HG03108 (cell line): Measurements from ENCODE around the gene ADM2.

Experiments used
- ATAC-seq: cut with Tn5 transposase; IDR thresholded peaks from one replicate; pipeline ENCODE4 v1.9.1; 2021; ENCODE audit warnings: moderate library complexity; ENCODE audit not compliant: unreplicated experiment

Gene ADM2

GRCh38 chr22:50483977-50484853 lies 2.9 kb downstream of the ADM2 start:
- no peak for ATAC-seq

DNA sequence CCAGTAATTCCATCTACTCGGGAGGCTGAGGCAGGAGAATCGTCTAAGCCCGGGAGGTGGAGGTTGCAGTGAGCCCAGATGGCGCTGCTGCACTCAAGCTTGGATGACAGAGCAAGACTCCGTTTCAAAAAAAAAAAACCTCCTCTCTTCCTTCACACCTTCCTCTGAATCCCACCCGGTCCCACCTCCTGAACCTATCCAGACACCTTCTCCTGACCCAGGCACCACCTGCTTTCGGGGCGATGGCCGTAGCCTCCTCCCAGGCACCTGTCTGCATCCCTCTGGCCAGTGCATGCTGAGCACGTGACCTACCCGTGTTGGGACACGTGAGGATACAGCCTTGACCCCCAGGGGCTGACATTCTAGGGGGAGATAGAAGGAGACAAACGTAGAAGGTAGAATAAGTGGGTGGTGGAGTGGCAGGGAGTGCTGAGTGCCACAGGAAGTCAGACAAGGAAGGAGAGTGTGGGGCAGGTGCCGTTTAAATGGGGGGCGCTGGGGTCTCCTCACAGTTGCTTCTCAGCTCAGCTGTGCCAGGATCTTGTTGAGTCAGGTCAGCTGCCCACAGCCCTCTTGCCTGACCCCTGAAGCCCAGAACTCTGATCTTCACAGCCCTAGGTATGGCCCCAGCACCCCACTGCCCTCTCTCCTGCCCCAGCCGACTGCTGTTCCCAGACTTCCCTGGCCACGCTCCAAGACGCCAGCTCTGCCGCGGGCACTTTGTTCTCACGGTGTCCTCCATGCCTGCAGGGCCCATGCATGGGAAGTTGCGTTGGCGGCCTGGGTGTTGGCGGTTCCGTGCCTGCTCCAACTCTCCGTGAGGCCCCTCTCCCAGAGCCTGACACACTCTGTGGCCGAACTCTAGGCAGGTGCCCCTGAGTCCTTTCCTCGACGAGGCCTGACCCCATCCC lies 4.1 kb downstream of the ADM2 start:
- no peak for ATAC-seq

GRCh38 chr22:50486561-50487289 lies 5.4 kb downstream of the ADM2 start, which contains the start of gene MIOX:
MIOX (plus strand) TSS chr22:50486859; CDS start chr22:50486898, 39 bp downstream.
- no peak for ATAC-seq

DNA sequence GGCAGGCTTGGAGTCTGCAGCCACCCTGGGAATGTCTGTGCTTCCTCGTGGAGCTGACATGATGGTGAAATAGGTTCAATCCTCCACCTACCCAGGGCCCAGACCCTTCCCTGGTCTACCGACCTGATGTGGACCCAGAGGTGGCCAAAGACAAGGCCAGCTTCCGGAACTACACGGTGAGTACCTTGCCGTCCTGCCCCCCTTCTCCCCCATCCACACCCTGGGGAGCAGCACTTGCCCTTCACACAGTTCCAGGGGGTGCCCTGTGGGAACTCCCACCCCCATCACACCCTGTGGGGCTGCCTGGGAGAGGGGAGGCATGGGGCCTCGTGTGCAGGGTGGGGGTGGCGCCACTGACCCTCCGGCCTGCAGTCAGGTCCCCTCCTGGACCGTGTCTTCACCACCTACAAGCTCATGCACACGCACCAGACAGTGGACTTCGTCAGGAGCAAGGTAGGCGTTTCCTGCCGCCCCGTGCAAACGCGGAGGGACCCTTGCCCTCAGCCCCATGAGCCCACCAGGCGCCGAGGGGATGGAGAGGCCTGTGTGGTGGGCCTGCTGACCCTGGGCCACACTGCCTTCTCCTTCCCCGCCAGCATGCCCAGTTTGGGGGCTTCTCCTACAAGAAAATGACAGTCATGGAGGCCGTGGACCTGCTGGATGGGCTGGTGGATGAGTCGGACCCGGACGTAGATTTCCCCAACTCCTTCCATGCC lies 6.1 kb downstream of the ADM2 start:
- no peak for ATAC-seq

DNA sequence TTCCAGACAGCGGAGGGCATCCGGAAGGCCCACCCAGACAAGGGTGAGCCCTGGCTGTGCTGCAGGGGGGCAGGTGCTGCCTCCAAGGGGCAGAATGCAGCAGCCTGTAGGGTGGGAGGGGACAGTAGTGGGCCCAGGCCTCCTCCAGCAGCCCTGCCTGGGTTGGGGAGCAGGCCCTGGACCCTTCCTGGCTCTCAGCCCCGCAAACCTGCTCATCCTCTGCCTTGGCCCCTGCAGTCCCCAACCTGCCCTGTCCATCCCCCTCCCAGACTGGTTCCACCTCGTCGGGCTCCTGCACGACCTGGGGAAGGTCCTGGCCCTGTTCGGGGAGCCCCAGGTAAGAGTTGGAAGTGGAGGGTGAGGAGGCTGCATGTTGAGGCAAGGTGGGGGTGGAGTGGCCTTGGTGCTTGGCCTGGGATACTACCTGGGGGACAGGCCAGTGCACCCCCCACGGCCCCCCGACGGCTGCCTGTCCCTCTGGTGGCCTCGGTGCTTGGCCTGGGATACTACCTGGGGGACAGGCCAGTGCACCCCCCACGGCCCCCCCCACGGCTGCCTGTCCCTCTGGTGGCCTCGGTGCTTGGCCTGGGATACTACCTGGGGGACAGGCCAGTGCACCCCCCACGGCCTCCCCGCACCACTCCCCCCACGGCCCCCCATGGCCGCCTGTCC lies 6.8 kb downstream of the ADM2 start:
- no peak for ATAC-seq

GRCh38 chr22:50488886-50489285 lies 7.5 kb downstream of the ADM2 start:
- ATAC-seq: no peak

GRCh38 chr22:50489363-50490243 lies 8.3 kb downstream of the ADM2 start:
- no peak for ATAC-seq

DNA sequence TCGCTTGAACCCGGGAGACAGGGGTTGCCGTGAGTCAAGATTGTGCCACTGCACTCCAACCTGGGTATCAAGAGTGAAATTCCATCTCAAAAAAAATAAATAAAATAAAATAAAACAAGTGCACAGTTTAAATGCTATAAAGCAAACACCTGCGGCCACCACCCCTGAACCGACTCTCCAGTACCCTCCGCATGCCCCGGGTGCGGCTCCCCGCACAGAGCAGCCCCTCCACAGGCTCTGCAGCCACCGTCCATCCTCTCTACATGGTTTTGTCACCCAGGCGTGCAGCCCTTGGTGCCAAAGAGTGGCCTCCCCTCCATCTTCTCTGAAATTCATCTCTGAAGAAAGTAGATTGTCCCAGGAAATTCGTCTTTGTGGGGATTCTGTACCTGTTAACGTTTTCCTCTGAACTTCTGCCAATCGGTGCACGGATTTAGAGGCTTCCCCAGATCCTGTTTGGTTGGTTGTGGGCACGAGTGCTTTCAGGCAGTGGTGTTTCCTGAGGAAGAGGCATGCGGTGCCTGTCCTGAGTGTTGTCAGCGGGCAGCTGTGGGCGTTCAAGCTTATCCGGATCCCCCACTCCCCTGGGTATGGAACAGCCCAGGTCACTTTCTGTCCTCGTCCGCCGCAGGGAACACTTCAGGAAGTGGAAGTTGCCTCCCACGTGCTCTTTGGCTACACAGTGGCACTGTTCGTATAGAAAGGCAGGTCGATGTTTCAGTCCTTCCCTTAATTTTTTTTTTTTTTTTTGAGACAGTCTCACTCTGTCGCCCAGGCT lies 9.4 kb downstream of the ADM2 start:
- no peak for ATAC-seq

- no peak for ATAC-seq
Measured at GRCh38 chr22:50497093-50497492, 15.8 kb downstream of the ADM2 start.

- no peak for ATAC-seq
Measured at GRCh38 chr22:50498322-50498890, 17.1 kb downstream of the ADM2 start.

DNA sequence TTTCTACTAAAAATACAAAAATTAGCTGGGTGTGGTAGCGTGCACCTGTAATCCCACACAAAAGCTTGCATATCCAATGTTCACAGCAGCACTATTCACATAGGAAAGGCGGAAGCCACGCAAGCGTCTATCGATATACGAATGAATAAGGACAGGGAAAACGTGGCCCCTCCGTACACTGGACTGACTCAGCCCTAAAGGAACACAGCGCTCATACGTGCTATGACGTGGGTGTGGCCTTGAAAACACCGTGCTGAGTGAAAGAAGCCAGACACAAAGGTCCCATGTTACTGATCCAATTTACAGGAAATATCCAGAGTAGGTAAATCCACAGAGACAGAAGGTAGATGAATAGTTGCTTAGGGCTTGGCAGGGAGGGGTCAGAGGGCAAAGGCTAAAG lies 19.1 kb downstream of the ADM2 start:
- no peak for ATAC-seq

- ATAC-seq: no peak
Measured at GRCh38 chr22:50502096-50502495, 20.8 kb downstream of the ADM2 start.

GRCh38 chr22:50502628-50503474 lies 21.5 kb downstream of the ADM2 start:
- ATAC-seq: no peak

DNA sequence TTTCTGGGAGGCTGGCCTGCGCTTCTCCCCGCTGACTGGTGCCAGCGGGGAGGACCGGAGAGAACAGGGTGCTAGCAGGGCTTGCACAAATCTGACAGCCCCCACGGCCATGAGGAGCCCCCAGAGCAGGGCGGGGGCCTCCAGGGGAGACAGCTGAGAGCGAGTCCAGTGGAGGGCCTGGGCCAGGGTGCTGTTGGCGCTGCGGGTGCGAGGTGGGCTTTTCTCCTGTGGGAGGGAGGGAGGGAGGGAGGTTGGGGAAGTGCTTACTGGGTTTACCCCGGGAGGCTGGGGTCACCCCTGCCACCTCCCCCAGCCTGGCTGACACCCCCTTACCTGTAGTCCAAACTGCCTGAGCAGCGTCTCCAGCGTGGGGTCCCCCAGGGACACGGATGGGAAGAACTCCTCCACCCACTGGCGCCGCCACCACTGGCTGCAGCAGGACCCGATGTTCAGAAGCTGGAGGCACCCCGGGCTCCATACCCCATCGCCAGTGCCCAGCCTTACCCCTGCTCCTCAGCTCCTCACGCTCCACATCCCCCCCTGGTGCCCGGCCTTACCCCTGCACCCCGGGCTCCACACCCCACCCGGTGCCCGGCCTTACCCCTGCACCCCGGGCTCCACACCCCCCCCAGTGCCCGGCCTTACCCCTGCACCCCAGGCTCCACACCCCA lies 22.3 kb downstream of the ADM2 start:
- ATAC-seq: no peak

DNA sequence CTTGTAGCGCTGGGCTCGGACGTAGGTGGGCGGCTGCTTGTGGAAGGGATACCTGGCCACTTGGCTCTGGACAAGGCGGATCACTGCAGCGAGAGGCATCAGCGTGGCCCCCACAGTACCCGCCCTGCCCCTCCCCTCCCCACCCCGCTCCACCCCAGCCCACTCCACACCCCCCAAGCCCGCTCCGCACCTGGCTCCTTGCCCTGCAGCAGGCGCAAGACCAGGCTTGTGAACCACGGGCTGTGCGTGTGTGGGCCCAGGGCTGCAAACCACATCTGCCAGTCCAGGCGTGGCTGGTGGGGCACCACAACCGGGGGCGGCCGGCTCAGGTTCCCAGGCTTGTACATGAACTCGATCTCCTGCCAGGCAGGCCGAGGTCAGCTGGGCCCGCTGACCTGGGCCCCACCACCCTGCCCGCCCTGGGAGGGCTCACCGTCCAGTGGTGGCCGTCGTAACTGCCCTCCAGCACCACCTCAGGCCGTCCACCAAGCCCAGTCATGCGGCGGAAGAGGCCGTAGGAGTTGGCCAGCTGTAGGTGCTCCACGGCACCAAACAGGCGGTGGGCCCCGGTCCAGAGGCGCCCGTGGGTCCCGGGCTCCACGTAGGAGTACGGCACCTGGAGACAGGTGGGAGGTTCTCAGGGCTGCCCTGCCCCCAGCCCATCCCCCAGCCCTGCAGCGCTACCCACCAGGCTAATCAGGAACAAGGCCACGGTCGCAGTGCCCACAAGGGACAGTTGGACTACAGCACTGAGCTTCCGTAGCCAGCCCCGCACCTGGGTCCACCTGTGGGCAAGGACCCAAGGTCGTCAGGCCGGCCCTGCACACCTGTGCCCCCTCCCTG lies 23.2 kb downstream of the ADM2 start:
- ATAC-seq: no peak
